Keratinocyte (primary cell): ENCODE results near the gene KIF5B. TPM values are rescaled to one million over a fixed set of nuclear protein-coding genes. Genes with fewer than 3 reads are reported as not detected.

ENCODE experiments used
- DNase-seq: peaks from one replicate; pipeline ENCODE4 v3.0.0-alpha.2; 2011; ENCODE audit warnings: low read depth, missing footprints, low spot score
- FAIRE-seq: peaks from 2 replicates; lab custom pipeline; 2011; peaks lifted over from hg19 to GRCh38; lab: Jason Lieb, UNC
- H2AFZ ChIP-seq: 2 replicates; pipeline ENCODE4 v1.6.0; 2012; ENCODE audit warnings: low read length, control low read depth, inconsistent platforms; ENCODE audit not compliant: control insufficient read depth
- H3K27ac ChIP-seq: 2 replicates; pipeline ENCODE4 v1.5.1; 2011; ENCODE audit warnings: low read length; ENCODE audit not compliant: control insufficient read depth, insufficient read depth
- H3K27me3 ChIP-seq: 3 replicates; pipeline ENCODE4 v1.6.0; 2011; ENCODE audit warnings: low read length; ENCODE audit not compliant: control insufficient read depth, insufficient read depth; ENCODE audit errors: extremely low read depth
- H3K36me3 ChIP-seq, 2 experiments: 2 replicates in 1 of 2; 3 replicates in 1 of 2; pipeline ENCODE4 v1.5.1; 2011; ENCODE audit warnings: low read length in 2 of 2, mild to moderate bottlenecking in 1 of 2; ENCODE audit not compliant: control insufficient read depth in 2 of 2, insufficient read depth in 2 of 2; ENCODE audit errors: extremely low read depth in 1 of 2
- H3K4me1 ChIP-seq: 3 replicates; pipeline ENCODE4 v1.5.1; 2011; ENCODE audit warnings: low read length; ENCODE audit not compliant: control insufficient read depth, insufficient read depth; ENCODE audit errors: extremely low read depth
- H3K4me2 ChIP-seq: 3 replicates; pipeline ENCODE4 v1.6.0; 2011; ENCODE audit warnings: low read depth, low read length; ENCODE audit not compliant: control insufficient read depth, insufficient read depth; ENCODE audit errors: extremely low read depth
- H3K4me3 ChIP-seq, 3 experiments: fragments of 200-600 bp in 1 of 3; sonication (generic) in 1 of 3; 2 replicates in 2 of 3; 3 replicates in 1 of 3; pipeline ENCODE4 v1.5.1; 2011 to 2016; ENCODE audit warnings: low read length in 3 of 3, mild to moderate bottlenecking in 3 of 3, control low read depth in 2 of 3, inconsistent platforms in 1 of 3, low read depth in 1 of 3, mixed read lengths in 1 of 3, mixed run types in 1 of 3, moderate library complexity in 1 of 3; ENCODE audit not compliant: control insufficient read depth in 2 of 3, insufficient read depth in 2 of 3; ENCODE audit errors: extremely low read depth in 1 of 3
- H3K79me2 ChIP-seq: 2 replicates; pipeline ENCODE4 v1.6.0; 2012; ENCODE audit warnings: low read length; ENCODE audit not compliant: control insufficient read depth, insufficient read depth
- H3K9ac ChIP-seq: 3 replicates; pipeline ENCODE4 v1.6.0; 2011; ENCODE audit warnings: low read length; ENCODE audit not compliant: control insufficient read depth, insufficient read depth; ENCODE audit errors: extremely low read depth
- H3K9me1 ChIP-seq: 3 replicates; pipeline ENCODE4 v1.6.0; 2011; ENCODE audit warnings: low read length; ENCODE audit not compliant: control insufficient read depth, insufficient read depth; ENCODE audit errors: extremely low read depth
- H3K9me3 ChIP-seq: 2 replicates; pipeline ENCODE4 v1.5.1; 2012; ENCODE audit warnings: low read depth, low read length; ENCODE audit not compliant: control insufficient read depth
- H4K20me1 ChIP-seq: 3 replicates; pipeline ENCODE4 v1.6.0; 2011; ENCODE audit warnings: low read length; ENCODE audit not compliant: control insufficient read depth, insufficient read depth; ENCODE audit errors: extremely low read depth
- CTCF ChIP-seq, 3 experiments: IDR thresholded peaks in 1 of 3; conservative IDR thresholded peaks in 1 of 3; optimal IDR thresholded peaks in 1 of 3; 2 replicates in 2 of 3; 3 replicates in 1 of 3; pipeline versions ENCODE3 to v1.5.1; 2011; ENCODE audit warnings: low read length in 3 of 3, mild to moderate bottlenecking in 3 of 3, moderate library complexity in 2 of 3, control low read depth in 1 of 3, inconsistent platforms in 1 of 3; ENCODE audit not compliant: insufficient read depth in 2 of 3; ENCODE audit errors: extremely low read depth in 1 of 3
- EZH2 ChIP-seq: IDR thresholded peaks from one replicate; pipeline ENCODE4 v1.6.1; 2012; ENCODE audit warnings: inconsistent platforms, mild to moderate bottlenecking, low read length, moderate library complexity
- dilution Hi-C: fragments of 300-500 bp; cut with MboI; formaldehyde crosslinking; loops from one replicate; pipeline ENCODE4 v1.7.0; 2020; ENCODE audit warnings: low sequenced_read_pairs; ENCODE audit not compliant: extremely low pct_ligation_motif_present
- polyA plus RNA-seq, 5 experiments: library from polyadenylated mRNA; depleted of rRNA in 3 of 5; stranded (reverse) in 3 of 5; stranded (forward) in 1 of 5; unstranded in 1 of 5; fragments of >200 nt; gene quantifications; 1 replicate in 1 of 5; 2 replicates in 3 of 5; 3 replicates in 1 of 5; pipeline versions ENCODE4 v1.2.1 to v1.2.3, GENCODE V29; 2011 to 2012; ENCODE audit warnings: missing spikeins in 2 of 5, low read depth in 1 of 5, low replicate concordance in 1 of 5

Gene KIF5B
- polyA plus RNA-seq, 1 donor (not counting 4 experiments of a cell fraction or from before 2014, with no cell fraction given): 82.1 TPM

DNA sequence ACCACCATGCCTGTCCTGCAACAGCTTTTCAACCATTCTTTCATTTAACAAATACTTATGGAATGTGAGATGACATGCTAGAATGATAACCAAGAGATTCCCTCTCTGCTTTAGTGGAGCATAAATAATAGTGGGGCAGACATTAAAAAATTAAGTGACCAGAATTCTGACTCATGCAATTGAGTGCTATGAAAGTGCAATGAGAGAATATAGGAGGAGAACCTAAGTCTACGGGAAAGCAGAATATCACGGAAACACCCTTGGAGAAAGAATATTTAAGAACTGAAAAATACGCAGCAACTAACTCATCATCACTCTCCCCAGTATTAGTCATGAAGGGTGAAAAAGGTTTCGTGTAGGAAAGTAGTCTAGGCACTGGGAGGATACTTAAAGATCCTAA is 7.1 kb downstream of the KIF5B start:
- FAIRE-seq (no peak), DNase-seq (no peak)
- Histone ChIP-seq H3K9ac (no peak overlapping the region), H3K4me1 (peaks cover 41% of the 10 kb centered on the region), H3K79me2 (peaks cover 100% of the 10 kb centered on the region), H3K4me2 (no peak overlapping the region), H2AFZ (no peak overlapping the region), H3K9me3 (no peaks in the 10 kb centered on the region), H3K9me1 (peaks cover 3% of the 10 kb centered on the region), H3K4me3 (no peak overlapping the region), H3K36me3 (peaks cover 10 to 37% of the 10 kb centered on the region in 2 experiments), H3K27me3 (no peaks in the 10 kb centered on the region), H3K27ac (no peak overlapping the region), H4K20me1 (peaks cover 61% of the 10 kb centered on the region)
- TF ChIP-seq CTCF (optimal IDR thresholded peaks at IDR 0.05 in 1 of 3, IDR thresholded peaks at IDR 0.05 in 1 of 3, conservative IDR thresholded peaks at IDR 0.05 in 1 of 3; ENCODE audit: extremely low read depth in 1 of 3, insufficient read depth in 2 of 3, low read length in 3 of 3): no peak
- no peak for TF ChIP-seq EZH2
- dilution Hi-C loops: no loop called here

DNA sequence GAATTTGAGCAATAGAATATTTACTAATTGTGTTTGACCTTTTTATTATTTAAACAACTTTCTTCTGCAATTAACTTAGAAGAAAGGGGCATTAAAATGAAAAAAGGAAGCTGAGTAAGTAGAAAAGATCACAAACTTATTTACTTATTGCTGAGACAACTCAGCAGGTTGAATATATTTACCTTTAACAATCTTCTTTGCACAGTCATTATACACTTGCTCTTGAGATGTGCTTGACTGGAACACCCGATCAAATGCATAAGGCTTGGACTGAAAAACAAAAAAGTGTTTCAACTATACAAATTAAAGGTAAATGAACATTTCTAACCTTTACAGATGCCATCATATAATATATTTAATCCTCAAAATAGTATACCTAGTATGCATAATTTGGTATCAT is 7.9 kb downstream of the KIF5B start:
- dilution Hi-C loops: no loop called here
- Histone ChIP-seq H3K4me3 (no peak overlapping the region), H3K36me3 (peaks cover 10 to 35% of the 10 kb centered on the region in 2 experiments), H3K9me3 (no peaks in the 10 kb centered on the region), H3K27ac (no peak overlapping the region), H3K4me1 (peaks cover 34% of the 10 kb centered on the region), H3K4me2 (no peak overlapping the region), H3K27me3 (no peaks in the 10 kb centered on the region), H3K9me1 (peaks cover 3% of the 10 kb centered on the region), H3K9ac (no peak overlapping the region), H4K20me1 (peaks cover 53% of the 10 kb centered on the region), H3K79me2 (peaks cover 100% of the 10 kb centered on the region), H2AFZ (no peak overlapping the region)
- no peak for DNase-seq
- TF ChIP-seq EZH2: no peak
- no peak for FAIRE-seq

DNA sequence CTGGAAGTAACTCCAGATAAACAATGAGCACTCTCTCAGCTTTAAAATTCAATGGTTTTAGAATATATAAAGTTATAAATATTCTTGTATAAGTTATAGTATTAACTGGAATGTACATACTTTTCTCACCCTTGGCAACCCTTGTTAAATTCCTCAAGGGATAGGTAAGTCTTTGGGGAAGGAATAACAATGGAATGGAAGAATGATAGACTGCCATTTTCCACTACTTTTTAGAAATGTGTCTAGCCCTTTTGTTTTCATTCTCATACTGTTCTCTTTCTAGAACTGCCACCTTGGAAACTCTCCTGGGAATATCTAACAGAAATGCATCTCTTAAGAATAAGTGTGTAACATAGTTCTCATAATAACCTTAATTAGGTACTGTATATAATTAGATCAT is 8.3 kb downstream of the KIF5B start:
- Histone ChIP-seq H3K4me3 (no peak overlapping the region), H3K27me3 (no peaks in the 10 kb centered on the region), H3K4me1 (peaks cover 30% of the 10 kb centered on the region), H3K9me1 (peaks cover 3% of the 10 kb centered on the region), H2AFZ (no peak overlapping the region), H3K9me3 (no peaks in the 10 kb centered on the region), H3K4me2 (no peak overlapping the region), H4K20me1 (peaks cover 49% of the 10 kb centered on the region), H3K79me2 (peaks cover 99% of the 10 kb centered on the region), H3K36me3 (peaks cover 10 to 35% of the 10 kb centered on the region in 2 experiments), H3K9ac (no peak overlapping the region), H3K27ac (no peak overlapping the region)
- dilution Hi-C loops: no loop called here
- no peak for FAIRE-seq
- no peak for TF ChIP-seq CTCF (optimal IDR thresholded peaks at IDR 0.05 in 1 of 3, IDR thresholded peaks at IDR 0.05 in 1 of 3, conservative IDR thresholded peaks at IDR 0.05 in 1 of 3; ENCODE audit: extremely low read depth in 1 of 3, insufficient read depth in 2 of 3, low read length in 3 of 3)
- no peak for TF ChIP-seq EZH2
- DNase-seq: no peak
